ENCODE measurements around the gene LCLAT1. TPM values are rescaled to one million over a fixed set of nuclear protein-coding genes. Genes with fewer than 3 reads are reported as not detected.

LCLAT1 gene
- total and polyA plus RNA-seq, 2 donors (not counting 1 experiment from before 2014, with no cell fraction given) = 5.1 to 21.9 TPM

GRCh38 chr2:30522421-30522820 lies 75.4 kb downstream of the LCLAT1 start:
- H3K9me3 ChIP-seq (ENCODE audit: control extremely low read depth in 1 of 3, control insufficient read depth in 2 of 3, insufficient read depth in 1 of 3, low read length in 2 of 3) = peaks cover 4 to 24% (median 22%) of the 10 kb centered on the region in 3 donors
- no peak overlapping the region for H3K27ac ChIP-seq (ENCODE audit: low read length in 2 of 2)
- H3K4me2 ChIP-seq (replicated peaks; ENCODE audit: low read depth, low read length, poor library complexity, severe bottlenecking) = no peak overlapping the region
- no peak overlapping the region for H3K27ac Mint-ChIP-seq
- ChIA-PET CTCF (interaction anchor here (1.0 to 1.1 kb wide), 2 partner anchors 185 to 314 kb away, joined by 3 to 4 read pairs; no protein-coding TSS in a partner anchor), POLR2A (no interaction called here)
- peaks cover 1 to 24% of the 10 kb centered on the region in 2 experiments for H3K36me3 ChIP-seq (replicated peaks in 1 of 2; ENCODE audit: control extremely low read depth in 1 of 2, control insufficient read depth in 1 of 2, extremely low read depth in 1 of 2, insufficient read depth in 2 of 2, low read length in 1 of 2)
- intact Hi-C loops (cut with micrococcal nuclease) = no loop called here
- TF ChIP-seq CTCF (IDR thresholded peaks at IDR 0.05) (no peak), EZH2 (IDR thresholded peaks at IDR 0.05; ENCODE audit: borderline replicate concordance, insufficient read depth, low read depth, low read length, poor library complexity, severe bottlenecking) (no peak)
- no peaks in the 10 kb centered on the region for H3K27me3 Mint-ChIP-seq
- H4K20me1 ChIP-seq (ENCODE audit: control insufficient read depth, insufficient read depth, low read length, poor library complexity, severe bottlenecking) = no peaks in the 10 kb centered on the region
- no CpG with 5 or more reads among the region's 2 CpGs for WGBS (ENCODE audit: insufficient coverage)
- no peak overlapping the region for H3K4me3 Mint-ChIP-seq
- peaks cover 1% of the 10 kb centered on the region for H3K4me1 Mint-ChIP-seq
- no peaks in the 10 kb centered on the region for H3K79me2 ChIP-seq (ENCODE audit: control insufficient read depth, insufficient read depth, low read length)
- H3K4me3 ChIP-seq (ENCODE audit: control extremely low read depth in 1 of 5, extremely low read depth in 1 of 5, insufficient read depth in 1 of 5, low read depth in 2 of 5, low read length in 4 of 5) = no peak overlapping the region
- no peak for DNase-seq
- H3K27me3 ChIP-seq (replicated peaks in 1 of 4; ENCODE audit: control extremely low read depth in 1 of 4, control insufficient read depth in 3 of 4, insufficient read depth in 4 of 4, low read length in 3 of 4) = no peaks in the 10 kb centered on the region
- H3K9me3 Mint-ChIP-seq (ENCODE audit: insufficient read depth) = peaks cover 11% of the 10 kb centered on the region
- H2AFZ ChIP-seq (ENCODE audit: insufficient read depth, low read depth, low read length, poor library complexity, severe bottlenecking) = no peak overlapping the region
- no peaks in the 10 kb centered on the region for H3K4me1 ChIP-seq (ENCODE audit: control insufficient read depth in 2 of 2, insufficient read depth in 2 of 2, low read length in 2 of 2)
- no peak for ATAC-seq (ENCODE audit: low read depth)
- no peak overlapping the region for H3K9ac ChIP-seq (ENCODE audit: low read length)

- Histone ChIP-seq H3K4me3 (ENCODE audit: control extremely low read depth in 1 of 5, extremely low read depth in 1 of 5, insufficient read depth in 1 of 5, low read depth in 2 of 5, low read length in 4 of 5) (no peak overlapping the region), H3K9me3 (ENCODE audit: control extremely low read depth in 1 of 3, control insufficient read depth in 2 of 3, insufficient read depth in 1 of 3, low read length in 2 of 3) (peaks cover 4 to 10% (median 8%) of the 10 kb centered on the region in 3 donors), H2AFZ (ENCODE audit: insufficient read depth, low read depth, low read length, poor library complexity, severe bottlenecking) (no peak overlapping the region), H3K4me1 (ENCODE audit: control insufficient read depth in 2 of 2, insufficient read depth in 2 of 2, low read length in 2 of 2) (no peaks in the 10 kb centered on the region), H3K27ac (ENCODE audit: low read length in 2 of 2) (no peak overlapping the region), H3K27me3 (replicated peaks in 1 of 4; ENCODE audit: control extremely low read depth in 1 of 4, control insufficient read depth in 3 of 4, insufficient read depth in 4 of 4, low read length in 3 of 4) (no peaks in the 10 kb centered on the region), H3K79me2 (ENCODE audit: control insufficient read depth, insufficient read depth, low read length) (no peaks in the 10 kb centered on the region), H3K4me2 (replicated peaks; ENCODE audit: low read depth, low read length, poor library complexity, severe bottlenecking) (no peak overlapping the region), H3K9ac (ENCODE audit: low read length) (no peak overlapping the region), H4K20me1 (ENCODE audit: control insufficient read depth, insufficient read depth, low read length, poor library complexity, severe bottlenecking) (no peaks in the 10 kb centered on the region), H3K36me3 (replicated peaks in 1 of 2; ENCODE audit: control extremely low read depth in 1 of 2, control insufficient read depth in 1 of 2, extremely low read depth in 1 of 2, insufficient read depth in 2 of 2, low read length in 1 of 2) (peaks cover 5 to 8% of the 10 kb centered on the region in 2 experiments)
- DNase-seq (no peak), ATAC-seq (ENCODE audit: low read depth) (no peak)
- TF ChIP-seq EZH2 (IDR thresholded peaks at IDR 0.05; ENCODE audit: borderline replicate concordance, insufficient read depth, low read depth, low read length, poor library complexity, severe bottlenecking) (no peak), CTCF (IDR thresholded peaks at IDR 0.05) (no peak)
- peaks cover 7% of the 10 kb centered on the region for H3K9me3 Mint-ChIP-seq (ENCODE audit: insufficient read depth)
- H3K27me3 Mint-ChIP-seq = no peaks in the 10 kb centered on the region
- WGBS (ENCODE audit: insufficient coverage) = no CpG with 5 or more reads among the region's 2 CpGs
- no peak overlapping the region for H3K27ac Mint-ChIP-seq
- POLR2A ChIA-PET = no interaction called here
- peaks cover 1% of the 10 kb centered on the region for H3K4me1 Mint-ChIP-seq
- intact Hi-C loops (cut with micrococcal nuclease) = loop anchor here (5.0 kb wide), 1 partner anchor 40 kb away; no protein-coding TSS in a partner anchor
- CTCF ChIA-PET = no interaction called here
- no peak overlapping the region for H3K4me3 Mint-ChIP-seq
Observed at GRCh38 chr2:30527411-30527810, 80.4 kb downstream of the LCLAT1 start.

Measured in B cell (primary cell).